Measurements from ENCODE around the gene TAP2. TPM values are rescaled to one million over a fixed set of nuclear protein-coding genes. Genes with fewer than 3 reads are reported as not detected.

The TAP2 gene
- total and polyA plus RNA-seq, 2 donors (not counting 1 experiment from before 2014, with no cell fraction given): 66.1 to 126 TPM

GRCh38 chr6:32865724-32866443, 27.3 kb upstream of the TAP2 start:
- H3K4me3 Mint-ChIP-seq: no peak overlapping the region
- H3K79me2 ChIP-seq (ENCODE audit: control insufficient read depth, insufficient read depth, low read length): peaks cover 2% of the 10 kb centered on the region
- no peak overlapping the region for H2AFZ ChIP-seq (ENCODE audit: insufficient read depth, low read depth, low read length, poor library complexity, severe bottlenecking)

More at GRCh38 chr6:32865724-32866443, 27.3 kb upstream of the TAP2 start:
- WGBS (ENCODE audit: insufficient coverage): 45% methylated on average over 6 of the region's 10 CpGs
- ATAC-seq (ENCODE audit: low read depth): no peak
- no peak for DNase-seq
- H3K27ac Mint-ChIP-seq: peak overlapping the region; percentile 74
- no peaks in the 10 kb centered on the region for H3K9me3 Mint-ChIP-seq (ENCODE audit: insufficient read depth)
- peak overlapping the region in 1 of 2 donors; percentile 74 for H3K27ac ChIP-seq (ENCODE audit: low read length in 2 of 2)
- peaks cover 7 to 12% of the 10 kb centered on the region in 2 experiments for H3K36me3 ChIP-seq (replicated peaks in 1 of 2; ENCODE audit: control extremely low read depth in 1 of 2, control insufficient read depth in 1 of 2, extremely low read depth in 1 of 2, insufficient read depth in 2 of 2, low read length in 1 of 2)
- no peaks in the 10 kb centered on the region for H3K27me3 ChIP-seq (replicated peaks in 1 of 4; ENCODE audit: control extremely low read depth in 1 of 4, control insufficient read depth in 3 of 4, insufficient read depth in 4 of 4, low read length in 3 of 4)
- H3K9ac ChIP-seq (ENCODE audit: low read length): no peak overlapping the region
- H3K4me2 ChIP-seq (replicated peaks; ENCODE audit: low read depth, low read length, poor library complexity, severe bottlenecking): no peak overlapping the region
- intact Hi-C loops (cut with micrococcal nuclease): loop anchor here (5.0 kb wide), 1 partner anchor 49 kb away; the partner anchor contains the start of gene HLA-DOB
- TF ChIP-seq EZH2 (IDR thresholded peaks at IDR 0.05; ENCODE audit: borderline replicate concordance, insufficient read depth, low read depth, low read length, poor library complexity, severe bottlenecking): no peak
- TF ChIP-seq CTCF (IDR thresholded peaks at IDR 0.05): no peak
- H3K27me3 Mint-ChIP-seq: no peaks in the 10 kb centered on the region
- peaks cover 27 to 28% of the 10 kb centered on the region in 2 donors for H3K4me1 ChIP-seq (ENCODE audit: control insufficient read depth in 2 of 2, insufficient read depth in 2 of 2, low read length in 2 of 2)
- ChIA-PET CTCF (interaction anchor here (2.5 to 4.3 kb wide), 2 partner anchors 27 to 164 kb away, joined by 16 to 42 read pairs; partner anchors contain the start of gene TAP2), POLR2A (interaction anchor here (1.5 to 2.7 kb wide), 2 partner anchors 12 kb away, joined by 4 to 26 read pairs; partner anchors contain the start of genes PSMB9 and TAP1)
- no peaks in the 10 kb centered on the region for H3K9me3 ChIP-seq (ENCODE audit: control extremely low read depth in 1 of 3, control insufficient read depth in 2 of 3, insufficient read depth in 1 of 3, low read length in 2 of 3)
- H3K4me3 ChIP-seq (ENCODE audit: control extremely low read depth in 1 of 5, extremely low read depth in 1 of 5, insufficient read depth in 1 of 5, low read depth in 2 of 5, low read length in 4 of 5): no peak overlapping the region
- no peaks in the 10 kb centered on the region for H4K20me1 ChIP-seq (ENCODE audit: control insufficient read depth, insufficient read depth, low read length, poor library complexity, severe bottlenecking)
- peaks cover 36% of the 10 kb centered on the region for H3K4me1 Mint-ChIP-seq
